CD4-positive, alpha-beta memory T cell (primary cell): Measurements from ENCODE around the gene MIGA1. TPM values are rescaled to one million over a fixed set of nuclear protein-coding genes. Genes with fewer than 3 reads are reported as not detected.
"Not testable (repeated sequence)": the region's sequence is repeated elsewhere in the genome, so short reads cannot be mapped to it uniquely, and the experiment has no call there.

Experiments
- CTCF ChIA-PET: fragments of 350-600 bp; sonication (Branson Sonifier 250); formaldehyde crosslinking; loops from one replicate; lab custom pipeline; 2021; ENCODE audit warnings: inconsistent platforms; ENCODE audit not compliant: partially characterized antibody; lab: Charles Lee
- POLR2A ChIA-PET: fragments of 350-600 bp; sonication (Branson Sonifier 250); formaldehyde crosslinking; loops from one replicate; lab custom pipeline; 2021; ENCODE audit not compliant: partially characterized antibody; lab: Charles Lee
- DNase-seq, 5 donors: peaks; one replicate each; pipeline versions ENCODE4 v3.0.0 to v3.0.0-alpha.2; 2020 to 2022; ENCODE audit warnings: mixed read lengths in 1 of 5
- H3K27ac ChIP-seq: one replicate; pipeline ENCODE4 v1.7.0; 2013; ENCODE audit warnings: low read depth, low read length
- H3K27me3 ChIP-seq: 2 replicates; pipeline ENCODE4 v1.7.0; 2013; ENCODE audit warnings: mild to moderate bottlenecking, low read length, moderate library complexity; ENCODE audit not compliant: insufficient read depth
- H3K36me3 ChIP-seq: 2 replicates; pipeline ENCODE4 v1.7.0; 2013; ENCODE audit warnings: mild to moderate bottlenecking, low read length, moderate library complexity; ENCODE audit not compliant: insufficient read depth
- H3K4me1 ChIP-seq: 2 replicates; pipeline ENCODE4 v1.7.0; 2013; ENCODE audit warnings: mild to moderate bottlenecking, low read length, moderate library complexity; ENCODE audit not compliant: insufficient read depth
- H3K4me3 ChIP-seq, 2 donors: one replicate each; pipeline ENCODE4 v1.7.0; 2013; ENCODE audit warnings: low read length in 2 of 2, mild to moderate bottlenecking in 1 of 2
- H3K9me3 ChIP-seq, 2 donors: one replicate each; pipeline ENCODE4 v1.7.0; 2013; ENCODE audit warnings: low read length in 2 of 2, control low read depth in 1 of 2; ENCODE audit not compliant: control insufficient read depth in 1 of 2
- H3K27ac Mint-ChIP-seq, 7 donors: one replicate each; pipeline ENCODE4 v1.8.0; 2020 to 2021; ENCODE audit warnings: mixed read lengths in 7 of 7, mild to moderate bottlenecking in 6 of 7, inconsistent platforms in 3 of 7, moderate library complexity in 3 of 7
- H3K27me3 Mint-ChIP-seq, 2 donors: one replicate each; pipeline ENCODE4 v1.8.0; 2020 to 2021; ENCODE audit warnings: mixed read lengths in 2 of 2
- H3K36me3 Mint-ChIP-seq, 2 donors: one replicate each; pipeline ENCODE4 v1.8.0; 2020 to 2021; ENCODE audit warnings: mixed read lengths in 2 of 2, inconsistent platforms in 1 of 2, mild to moderate bottlenecking in 1 of 2
- H3K4me1 Mint-ChIP-seq, 4 donors: one replicate each; pipeline ENCODE4 v1.8.0; 2020 to 2021; ENCODE audit warnings: mixed read lengths in 4 of 4, mild to moderate bottlenecking in 1 of 4
- H3K4me3 Mint-ChIP-seq, 8 donors: one replicate each; pipeline ENCODE4 v1.8.0; 2020 to 2021; ENCODE audit warnings: mixed read lengths in 8 of 8, mild to moderate bottlenecking in 7 of 8, moderate library complexity in 6 of 8, inconsistent platforms in 3 of 8
- H3K9me3 Mint-ChIP-seq, 8 donors: one replicate each; pipeline ENCODE4 v1.8.0; 2020 to 2021; ENCODE audit warnings: mixed read lengths in 8 of 8, mild to moderate bottlenecking in 5 of 8, inconsistent platforms in 3 of 8, moderate library complexity in 1 of 8
- intact Hi-C: fragments of 100-400 bp; cut with micrococcal nuclease; formaldehyde crosslinking; loops from one replicate; pipeline ENCODE4 v1.15.1; 2023
- polyA plus RNA-seq, 2 donors: library from polyadenylated mRNA; unstranded; fragments of 300-500 nt; fragmentation: Illumina TruSeq; gene quantifications; one replicate each; pipeline ENCODE4 v1.2.3, GENCODE V29; 2021
- total RNA-seq, 2 experiments: library from RNA; stranded (reverse); gene quantifications; one replicate each; pipeline ENCODE4 v1.2.3, GENCODE V29; 2021

The MIGA1 gene
- total and polyA plus RNA-seq, 4 experiments from 2014 or later, result 6.0 to 21.7 (median 14.5) TPM

DNA sequence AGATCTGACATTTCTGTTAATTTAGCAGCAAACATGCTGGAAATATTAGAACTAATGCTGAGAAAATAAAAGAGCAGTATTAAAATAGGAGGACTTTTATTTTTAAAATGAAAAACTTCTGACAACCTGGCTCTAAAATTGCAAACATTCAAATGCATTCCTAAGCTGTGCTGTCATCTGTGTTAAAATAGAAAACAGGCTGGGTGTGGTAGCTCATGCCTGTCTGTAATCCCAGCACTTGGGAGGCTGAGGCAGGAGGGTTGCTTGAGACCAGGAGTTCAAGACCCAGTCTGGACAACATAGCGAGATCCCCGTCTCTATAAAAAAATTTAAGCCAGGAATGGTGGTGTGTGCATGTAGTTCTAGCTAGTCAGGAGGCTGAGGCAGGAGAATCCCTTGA, 44.6 kb downstream of the MIGA1 start:
- no peaks in the 10 kb centered on the region for H3K9me3 Mint-ChIP-seq
- H3K4me1 Mint-ChIP-seq, result peaks cover 0 to 4% (median 2%) of the 10 kb centered on the region in 4 donors
- H3K27ac Mint-ChIP-seq, result no peak overlapping the region
- peaks cover 31 to 53% of the 10 kb centered on the region in 2 donors for H3K36me3 Mint-ChIP-seq
- H3K4me3 ChIP-seq, result no peak overlapping the region
- intact Hi-C loops, result no loop called here
- H3K27me3 ChIP-seq, result no peaks in the 10 kb centered on the region
- POLR2A ChIA-PET, result no interaction called here
- no peak overlapping the region for H3K27ac ChIP-seq
- no peaks in the 10 kb centered on the region for H3K27me3 Mint-ChIP-seq
- H3K9me3 ChIP-seq, result no peaks in the 10 kb centered on the region
- no peak for DNase-seq
- H3K4me1 ChIP-seq, result no peaks in the 10 kb centered on the region
- H3K36me3 ChIP-seq, result peaks cover 10% of the 10 kb centered on the region
- CTCF ChIA-PET, result no interaction called here
- H3K4me3 Mint-ChIP-seq, result no peak overlapping the region

DNA sequence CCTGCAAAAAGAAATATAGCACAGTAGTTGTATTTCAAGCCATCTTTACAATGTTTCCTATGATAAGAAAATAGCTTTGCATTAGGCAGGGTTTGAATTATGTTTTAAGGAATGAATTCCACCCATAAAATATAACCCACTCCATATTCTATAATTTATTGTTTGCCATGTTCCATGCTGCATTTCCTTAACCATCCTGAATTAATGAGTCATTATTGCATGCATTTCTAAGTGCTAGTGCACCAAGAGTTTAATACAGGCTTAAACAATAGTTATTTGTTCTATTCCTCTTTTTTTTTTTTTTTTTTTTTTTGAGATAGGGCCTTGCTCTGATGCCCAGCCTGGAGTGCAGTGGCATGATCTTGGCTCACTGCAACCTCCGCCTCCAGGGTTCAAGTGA, 45.2 kb downstream of the MIGA1 start:
- intact Hi-C loops, result no loop called here
- H3K27me3 ChIP-seq, result no peaks in the 10 kb centered on the region

GRCh38 chr1:77825131-77825709, 45.8 kb downstream of the MIGA1 start:
- Mint-ChIP-seq H3K4me1 (peaks cover 0 to 4% (median 2%) of the 10 kb centered on the region in 4 donors), H3K9me3 (no peaks in the 10 kb centered on the region), H3K27me3 (no peaks in the 10 kb centered on the region), H3K27ac (no peak overlapping the region), H3K36me3 (peaks cover 24 to 49% of the 10 kb centered on the region in 2 donors), H3K4me3 (peak overlapping the region in 1 of 8 donors; percentile 36)
- no peak for DNase-seq
- H3K27me3 ChIP-seq, result no peaks in the 10 kb centered on the region
- no peaks in the 10 kb centered on the region for H3K4me1 ChIP-seq
- POLR2A ChIA-PET, result no interaction called here
- H3K4me3 ChIP-seq, result no peak overlapping the region
- peaks cover 7% of the 10 kb centered on the region for H3K36me3 ChIP-seq
- intact Hi-C loops, result no loop called here
- CTCF ChIA-PET, result interaction anchor here (1.1 to 1.8 kb wide), 2 partner anchors 10 to 289 kb away, joined by 4 to 13 read pairs; no protein-coding TSS in a partner anchor
- no peaks in the 10 kb centered on the region for H3K9me3 ChIP-seq
- H3K27ac ChIP-seq, result no peak overlapping the region

More for the DNA sequence above, 45.2 kb downstream of the MIGA1 start:
- Histone ChIP-seq H3K27ac (no peak overlapping the region), H3K36me3 (peaks cover 10% of the 10 kb centered on the region), H3K9me3 (no peaks in the 10 kb centered on the region), H3K4me3 (no peak overlapping the region), H3K4me1 (no peaks in the 10 kb centered on the region)
- Mint-ChIP-seq H3K27ac (no peak overlapping the region), H3K4me3 (no peak overlapping the region), H3K36me3 (peaks cover 27 to 49% of the 10 kb centered on the region in 2 donors), H3K4me1 (peaks cover 0 to 4% (median 2%) of the 10 kb centered on the region in 4 donors), H3K27me3 (no peaks in the 10 kb centered on the region), H3K9me3 (no peaks in the 10 kb centered on the region)
- POLR2A ChIA-PET, result no interaction called here
- no peak for DNase-seq
- CTCF ChIA-PET, result no interaction called here

- H3K4me1 ChIP-seq, H3K4me3 ChIP-seq, H3K27me3 Mint-ChIP-seq, H3K4me1 Mint-ChIP-seq, H3K27ac ChIP-seq, DNase-seq, H3K9me3 ChIP-seq, intact Hi-C loops, H3K9me3 Mint-ChIP-seq, H3K27ac Mint-ChIP-seq, H3K27me3 ChIP-seq, H3K36me3 ChIP-seq, H3K4me3 Mint-ChIP-seq: not testable (repeated sequence)
- POLR2A ChIA-PET, result interaction anchor here (0.6 kb wide), 1 partner anchor 159 kb away, joined by 4 read pairs; no protein-coding TSS in a partner anchor
- peaks cover 26 to 47% of the 10 kb centered on the region in 2 donors for H3K36me3 Mint-ChIP-seq
- CTCF ChIA-PET, result interaction anchor here (1.8 kb wide), 1 partner anchor 288 kb away, joined by 13 read pairs; no protein-coding TSS in a partner anchor
Observed at GRCh38 chr1:77826851-77827250, 47.4 kb downstream of the MIGA1 start.

DNA sequence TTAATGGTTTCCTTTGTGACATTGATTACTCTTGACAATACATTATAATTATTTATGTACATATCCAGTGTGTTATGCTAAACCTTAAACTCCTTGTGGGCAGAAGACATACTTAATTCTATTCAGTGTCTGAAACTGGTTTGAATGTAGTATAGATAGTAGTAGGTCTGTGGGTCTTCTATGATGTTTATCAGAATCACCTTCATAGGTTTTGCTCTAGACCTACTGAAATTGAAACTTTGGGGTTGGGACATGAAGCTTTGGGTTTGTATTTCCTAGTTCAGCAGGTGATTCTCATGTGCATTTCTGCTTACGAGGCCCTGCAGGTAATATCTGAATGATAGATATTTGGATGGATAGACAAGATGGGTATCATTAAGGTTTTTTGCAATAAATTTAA, 48.6 kb downstream of the MIGA1 start:
- ChIA-PET POLR2A (interaction anchor here (0.8 kb wide), 1 partner anchor 258 kb away, joined by 3 read pairs; no protein-coding TSS in a partner anchor), CTCF (interaction anchor here (1.4 kb wide), 1 partner anchor 285 kb away, joined by 4 read pairs; no protein-coding TSS in a partner anchor)
- Mint-ChIP-seq H3K27ac (no peak overlapping the region), H3K27me3 (no peaks in the 10 kb centered on the region), H3K4me1 (peaks cover 0 to 4% (median 2%) of the 10 kb centered on the region in 4 donors), H3K9me3 (no peaks in the 10 kb centered on the region), H3K4me3 (no peak overlapping the region), H3K36me3 (peaks cover 32 to 47% of the 10 kb centered on the region in 2 donors)
- DNase-seq, result no peak
- Histone ChIP-seq H3K4me1 (no peaks in the 10 kb centered on the region), H3K9me3 (no peaks in the 10 kb centered on the region), H3K36me3 (peaks cover 10% of the 10 kb centered on the region), H3K27me3 (no peaks in the 10 kb centered on the region), H3K27ac (no peak overlapping the region), H3K4me3 (no peak overlapping the region)
- intact Hi-C loops, result no loop called here

DNA sequence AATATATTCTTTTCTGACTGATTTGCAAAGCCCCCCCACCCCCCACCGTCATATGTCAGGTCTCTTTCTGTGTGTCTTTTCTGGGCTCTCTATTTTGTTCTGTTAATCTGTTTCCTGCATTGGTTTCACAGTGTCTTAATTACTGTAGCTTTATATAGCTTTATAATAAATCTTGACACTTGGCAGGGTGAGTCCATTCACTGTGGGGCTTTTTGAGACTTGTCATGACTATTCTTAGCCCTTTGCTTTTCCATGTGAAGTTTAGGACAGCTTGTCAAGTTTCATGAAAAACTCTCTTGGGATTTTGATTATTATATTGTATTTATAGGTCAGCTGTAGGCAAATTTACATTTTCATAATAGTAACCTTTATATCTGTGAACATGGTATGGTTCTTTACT, 50.4 kb downstream of the MIGA1 start:
- H3K36me3 Mint-ChIP-seq, result peaks cover 34 to 45% of the 10 kb centered on the region in 2 donors

DNA sequence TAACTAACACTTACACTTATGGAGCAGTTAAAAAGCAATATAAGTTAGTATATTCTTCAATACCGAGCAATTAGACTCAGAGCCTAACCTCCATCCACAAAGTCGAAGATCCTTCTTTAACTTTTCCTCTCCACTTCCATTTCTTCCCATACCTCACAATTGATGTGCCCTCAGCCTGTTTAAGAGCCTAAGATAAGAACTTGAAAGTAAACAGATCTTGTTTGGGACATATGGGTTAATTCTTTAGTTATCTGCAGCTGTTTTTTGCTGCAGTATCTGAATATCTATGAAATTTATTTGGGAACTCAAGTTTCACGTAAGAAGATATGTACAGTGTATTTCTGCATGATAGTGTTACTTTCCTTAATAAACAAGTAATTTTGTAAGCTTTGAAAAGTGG, 51.5 kb downstream of the MIGA1 start:
- H3K36me3 Mint-ChIP-seq, result peaks cover 35 to 40% of the 10 kb centered on the region in 2 donors

More for the DNA sequence above, 50.4 kb downstream of the MIGA1 start:
- Histone ChIP-seq H3K27ac (no peak overlapping the region), H3K36me3 (peaks cover 10% of the 10 kb centered on the region), H3K9me3 (no peaks in the 10 kb centered on the region), H3K4me1 (no peaks in the 10 kb centered on the region), H3K4me3 (no peak overlapping the region), H3K27me3 (no peaks in the 10 kb centered on the region)
- Mint-ChIP-seq H3K27ac (no peak overlapping the region), H3K9me3 (no peaks in the 10 kb centered on the region), H3K4me3 (no peak overlapping the region), H3K27me3 (no peaks in the 10 kb centered on the region), H3K4me1 (peaks cover 0 to 4% (median 2%) of the 10 kb centered on the region in 4 donors)
- DNase-seq, result no peak
- intact Hi-C loops, result no loop called here
- ChIA-PET POLR2A (no interaction called here), CTCF (interaction anchor here (1.3 kb wide), 1 partner anchor 13 kb away, joined by 4 read pairs; no protein-coding TSS in a partner anchor)

More for the DNA sequence above, 51.5 kb downstream of the MIGA1 start:
- no peaks in the 10 kb centered on the region for H3K9me3 ChIP-seq
- Mint-ChIP-seq H3K9me3 (no peaks in the 10 kb centered on the region), H3K27ac (peak overlapping the region in 1 of 7 donors; percentile 32), H3K4me1 (peaks cover 0 to 2% (median under 1%) of the 10 kb centered on the region in 4 donors), H3K4me3 (no peak overlapping the region), H3K27me3 (no peaks in the 10 kb centered on the region)
- no peaks in the 10 kb centered on the region for H3K27me3 ChIP-seq
- intact Hi-C loops, result no loop called here
- ChIA-PET CTCF (no interaction called here), POLR2A (no interaction called here)
- no peak overlapping the region for H3K27ac ChIP-seq
- H3K36me3 ChIP-seq, result peaks cover 10% of the 10 kb centered on the region
- no peaks in the 10 kb centered on the region for H3K4me1 ChIP-seq
- no peak overlapping the region for H3K4me3 ChIP-seq
- DNase-seq, result no peak
